Measurements from ENCODE around the gene SSC4D. TPM values are rescaled to one million over a fixed set of nuclear protein-coding genes. Genes with fewer than 3 reads are reported as not detected.

Gene SSC4D
- total and polyA plus RNA-seq, 9 of the 15 experiments (the other 6 are each of a cell fraction or from before 2014, with no cell fraction given) = 0.06 to 1.1 (median 0.85) TPM; not detected in 1

GRCh38 chr7:76372984-76373833 is 36.3 kb downstream of the SSC4D start (continued):
- TF ChIP-seq CHD7 (IDR thresholded peaks at IDR 0.05; ENCODE audit: low read depth, low read length) (no peak), ZNF212 (CRISPR knock-in tag; IDR thresholded peaks at IDR 0.05) (no peak), ZBTB7A (IDR thresholded peaks at IDR 0.05; ENCODE audit: borderline replicate concordance, control insufficient read depth, low read depth, low read length) (peak; percentile 76; the same call in 1 of the 2 replicates), DACH1 (IDR thresholded peaks at IDR 0.05; ENCODE audit: partially characterized antibody) (peak; percentile 62), ZNF174 (CRISPR knock-in tag; IDR thresholded peaks at IDR 0.05) (no peak), DEAF1 (CRISPR knock-in tag; IDR thresholded peaks at IDR 0.05) (no peak), MTA3 (IDR thresholded peaks at IDR 0.05; ENCODE audit: borderline replicate concordance) (peak; percentile 66; the same call in 1 of the 2 replicates), BDP1 (IDR thresholded peaks at IDR 0.05; ENCODE audit: insufficient read depth, insufficient read length) (no peak), NFATC3 (IDR thresholded peaks at IDR 0.05) (peak; percentile 58; the same call in 1 of the 2 replicates)
- TF ChIP-seq, protein P1, sequence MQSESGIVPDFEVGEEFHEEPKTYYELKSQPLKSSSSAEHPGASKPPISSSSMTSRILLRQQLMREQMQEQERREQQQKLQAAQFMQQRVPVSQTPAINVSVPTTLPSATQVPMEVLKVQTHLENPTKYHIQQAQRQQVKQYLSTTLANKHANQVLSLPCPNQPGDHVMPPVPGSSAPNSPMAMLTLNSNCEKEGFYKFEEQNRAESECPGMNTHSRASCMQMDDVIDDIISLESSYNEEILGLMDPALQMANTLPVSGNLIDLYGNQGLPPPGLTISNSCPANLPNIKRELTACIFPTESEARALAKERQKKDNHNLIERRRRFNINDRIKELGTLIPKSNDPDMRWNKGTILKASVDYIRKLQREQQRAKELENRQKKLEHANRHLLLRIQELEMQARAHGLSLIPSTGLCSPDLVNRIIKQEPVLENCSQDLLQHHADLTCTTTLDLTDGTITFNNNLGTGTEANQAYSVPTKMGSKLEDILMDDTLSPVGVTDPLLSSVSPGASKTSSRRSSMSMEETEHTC (IDR thresholded peaks at IDR 0.05) = no peak
- TF ChIP-seq, protein P2, sequence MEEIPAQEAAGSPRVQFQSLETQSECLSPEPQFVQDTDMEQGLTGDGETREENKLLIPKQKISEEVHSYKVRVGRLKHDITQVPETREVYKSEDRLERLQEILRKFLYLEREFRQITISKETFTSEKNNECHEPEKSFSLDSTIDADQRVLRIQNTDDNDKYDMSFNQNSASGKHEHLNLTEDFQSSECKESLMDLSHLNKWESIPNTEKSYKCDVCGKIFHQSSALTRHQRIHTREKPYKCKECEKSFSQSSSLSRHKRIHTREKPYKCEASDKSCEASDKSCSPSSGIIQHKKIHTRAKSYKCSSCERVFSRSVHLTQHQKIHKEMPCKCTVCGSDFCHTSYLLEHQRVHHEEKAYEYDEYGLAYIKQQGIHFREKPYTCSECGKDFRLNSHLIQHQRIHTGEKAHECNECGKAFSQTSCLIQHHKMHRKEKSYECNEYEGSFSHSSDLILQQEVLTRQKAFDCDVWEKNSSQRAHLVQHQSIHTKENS (CRISPR knock-in tag; IDR thresholded peaks at IDR 0.05) = no peak

Measured in K562 (cell line).